Cerebellar cortex (tissue), 1 donor: ENCODE results near the gene PARD3B.

Experiments
- DNase-seq: peaks from one replicate; pipeline ENCODE4 v3.0.0-alpha.2; 2015; ENCODE audit warnings: low spot score

PARD3B gene

GRCh38 chr2:205133544-205133943 is 588.3 kb downstream of the PARD3B start:
- no peak for DNase-seq

DNA sequence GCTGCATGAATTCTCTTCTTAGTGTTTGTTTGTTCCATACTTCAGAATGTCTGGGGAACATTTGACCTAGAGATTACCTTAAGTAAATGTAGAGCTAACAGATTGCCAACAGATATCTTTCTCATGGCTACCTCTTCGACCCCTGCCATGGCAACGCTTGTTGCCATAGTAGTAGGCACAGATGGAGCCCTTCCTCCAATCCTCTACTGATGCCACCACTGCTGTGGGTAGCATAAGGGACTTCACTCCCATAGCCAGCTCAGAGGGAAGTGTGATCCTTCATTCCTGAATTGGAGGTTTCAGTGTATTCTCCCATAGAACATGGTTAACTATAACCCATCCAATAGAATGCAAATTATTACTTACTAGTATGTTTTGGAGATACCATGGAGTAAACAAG is 593.5 kb downstream of the PARD3B start:
- DNase-seq, result no peak

- DNase-seq, result no peak
Observed at GRCh38 chr2:205139822-205140463, 594.7 kb downstream of the PARD3B start.

GRCh38 chr2:205141381-205141780 is 596.1 kb downstream of the PARD3B start:
- no peak for DNase-seq

- DNase-seq, result no peak
Observed at GRCh38 chr2:205145888-205146287, 600.6 kb downstream of the PARD3B start.

- no peak for DNase-seq
Observed at GRCh38 chr2:205148755-205149154, 603.5 kb downstream of the PARD3B start.

GRCh38 chr2:205156457-205156856 is 611.2 kb downstream of the PARD3B start:
- no peak for DNase-seq

GRCh38 chr2:205158404-205158803 is 613.1 kb downstream of the PARD3B start:
- no peak for DNase-seq

GRCh38 chr2:205161156-205161839 is 616.0 kb downstream of the PARD3B start:
- no peak for DNase-seq

DNA sequence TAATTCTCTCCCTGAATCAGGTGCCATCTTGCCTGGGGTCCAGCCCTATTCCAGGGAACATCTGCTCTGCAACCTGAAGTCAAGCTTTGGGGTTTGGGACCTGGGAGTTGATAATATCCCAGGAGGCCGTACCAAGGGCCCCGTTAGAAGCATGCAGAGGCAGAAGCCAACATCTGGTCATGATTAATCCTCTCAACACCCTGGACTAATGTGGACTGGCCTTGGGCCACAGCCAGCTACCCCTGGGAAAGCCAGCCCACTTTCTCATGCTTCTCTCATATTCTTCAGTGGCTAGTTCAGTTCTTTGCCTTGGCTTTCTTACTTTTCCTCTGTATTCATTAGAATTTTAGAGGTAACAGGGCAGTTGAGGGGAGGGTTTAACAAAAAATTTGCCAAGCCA is 621.5 kb downstream of the PARD3B start:
- DNase-seq, result no peak

- DNase-seq, result no peak
Observed at GRCh38 chr2:205169012-205169411, 623.7 kb downstream of the PARD3B start.

DNA sequence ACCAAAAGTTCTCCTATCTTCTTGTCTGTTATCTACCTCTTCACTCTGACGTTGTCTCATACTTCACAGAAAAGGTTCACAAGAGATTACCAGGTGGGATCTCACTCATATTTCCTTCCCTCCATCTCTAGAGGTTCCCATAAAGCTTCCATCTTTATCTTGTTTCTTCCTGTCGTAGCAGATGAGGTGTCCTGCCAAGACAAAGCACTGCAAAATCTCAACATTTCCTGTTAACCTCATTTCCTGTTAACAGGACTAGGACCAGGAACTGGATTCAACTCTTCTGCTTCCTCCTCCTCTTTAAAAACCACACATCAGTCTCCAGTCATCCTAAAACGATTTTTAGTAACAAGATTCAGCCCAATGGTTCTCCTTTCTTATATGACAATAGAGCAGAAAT is 624.2 kb downstream of the PARD3B start:
- no peak for DNase-seq

GRCh38 chr2:205170399-205170798 is 625.1 kb downstream of the PARD3B start:
- DNase-seq, result no peak

- no peak for DNase-seq
Observed at GRCh38 chr2:205171261-205171940, 626.1 kb downstream of the PARD3B start.

DNA sequence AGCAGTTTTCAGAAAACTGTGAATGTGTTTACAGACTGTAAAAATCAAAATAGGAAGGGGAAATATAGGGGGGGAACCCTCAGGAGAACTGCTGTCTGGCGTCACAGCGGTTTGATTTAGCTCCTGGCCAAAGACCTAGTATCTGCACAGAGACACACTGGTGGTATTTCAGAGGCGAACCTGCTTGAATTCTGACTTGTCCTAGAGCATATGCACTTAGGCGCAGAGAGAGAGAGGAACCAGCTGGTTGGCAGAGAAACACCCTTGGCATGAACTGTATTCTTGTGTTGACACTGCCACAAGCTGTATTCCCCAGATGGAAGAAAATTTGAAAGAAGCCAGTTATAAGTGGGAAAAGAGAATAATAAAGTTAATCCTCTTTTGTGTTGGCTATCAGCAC is 630.6 kb downstream of the PARD3B start:
- peak; percentile 17 for DNase-seq

- DNase-seq, result no peak
Observed at GRCh38 chr2:205176546-205176945, 631.3 kb downstream of the PARD3B start.

DNA sequence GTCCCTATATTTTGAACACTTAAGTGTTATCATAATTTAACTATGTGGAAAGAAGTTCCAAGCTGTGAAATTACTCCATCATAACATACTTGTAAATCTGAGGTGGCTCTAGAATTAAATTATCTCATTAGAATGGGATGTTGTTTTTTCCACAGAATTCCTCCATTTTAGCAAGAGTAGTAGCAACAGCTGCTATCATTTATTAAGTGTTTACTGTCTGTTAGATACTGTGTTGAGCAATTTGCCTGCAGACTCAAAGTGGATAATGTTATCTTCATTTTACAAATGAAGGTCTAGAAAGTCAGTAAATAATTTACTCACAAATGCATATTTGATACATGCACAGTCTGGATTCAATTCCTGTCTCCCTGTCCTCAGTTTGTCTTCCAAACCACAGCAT is 632.3 kb downstream of the PARD3B start:
- DNase-seq, result no peak

- no peak for DNase-seq
Observed at GRCh38 chr2:205180730-205181129, 635.5 kb downstream of the PARD3B start.

DNA sequence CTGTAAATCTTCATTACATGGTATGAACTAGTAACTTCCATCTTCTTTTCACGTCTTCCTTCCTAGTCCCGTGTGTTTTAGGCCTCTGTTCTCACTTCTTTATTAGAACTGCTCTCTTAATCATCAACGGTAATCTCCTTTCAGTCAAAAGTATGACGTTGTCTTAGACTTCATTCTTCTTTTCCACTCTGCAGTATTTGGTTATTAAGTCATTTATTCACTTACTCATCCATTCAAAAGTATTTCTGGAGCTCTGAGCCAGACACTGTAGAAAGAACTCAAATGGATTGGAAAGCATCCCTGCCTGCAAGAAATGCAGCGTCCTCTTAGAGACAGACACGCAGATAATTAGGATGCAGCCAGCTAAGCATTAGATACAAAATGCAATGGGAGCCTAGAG is 642.5 kb downstream of the PARD3B start:
- no peak for DNase-seq

GRCh38 chr2:205188239-205189138 is 643.2 kb downstream of the PARD3B start:
- DNase-seq, result no peak

DNA sequence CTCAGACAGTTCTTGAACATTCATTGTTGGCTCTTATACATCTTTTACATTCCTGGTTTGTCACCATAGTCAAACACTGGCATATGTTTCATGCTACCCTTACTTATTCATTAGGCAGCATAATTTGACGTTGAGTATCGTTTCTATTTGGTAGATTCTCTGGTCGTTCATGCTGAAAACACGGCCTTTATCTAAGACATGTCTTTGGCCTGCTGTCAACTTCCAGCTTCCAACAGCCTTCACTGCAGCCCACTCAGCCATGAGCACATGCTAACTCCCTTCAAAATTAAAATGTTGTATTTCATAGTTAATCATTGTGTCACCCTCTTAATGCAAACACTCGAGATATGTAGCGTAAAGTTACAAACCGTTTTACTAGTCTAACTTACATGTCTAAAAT is 644.0 kb downstream of the PARD3B start:
- no peak for DNase-seq

GRCh38 chr2:205190528-205190927 is 645.3 kb downstream of the PARD3B start:
- DNase-seq, result no peak
